T-helper 1 cell (primary cell): ENCODE measurements around the gene GNA12.

Experiments
- DNase-seq, 5 donors: peaks; one replicate each; pipeline ENCODE4 v3.0.0-alpha.2; 2012 to 2020

GNA12 gene

GRCh38 chr7:2834748-2835441, 9.2 kb downstream of the GNA12 start:
- DNase-seq = no peak

DNA sequence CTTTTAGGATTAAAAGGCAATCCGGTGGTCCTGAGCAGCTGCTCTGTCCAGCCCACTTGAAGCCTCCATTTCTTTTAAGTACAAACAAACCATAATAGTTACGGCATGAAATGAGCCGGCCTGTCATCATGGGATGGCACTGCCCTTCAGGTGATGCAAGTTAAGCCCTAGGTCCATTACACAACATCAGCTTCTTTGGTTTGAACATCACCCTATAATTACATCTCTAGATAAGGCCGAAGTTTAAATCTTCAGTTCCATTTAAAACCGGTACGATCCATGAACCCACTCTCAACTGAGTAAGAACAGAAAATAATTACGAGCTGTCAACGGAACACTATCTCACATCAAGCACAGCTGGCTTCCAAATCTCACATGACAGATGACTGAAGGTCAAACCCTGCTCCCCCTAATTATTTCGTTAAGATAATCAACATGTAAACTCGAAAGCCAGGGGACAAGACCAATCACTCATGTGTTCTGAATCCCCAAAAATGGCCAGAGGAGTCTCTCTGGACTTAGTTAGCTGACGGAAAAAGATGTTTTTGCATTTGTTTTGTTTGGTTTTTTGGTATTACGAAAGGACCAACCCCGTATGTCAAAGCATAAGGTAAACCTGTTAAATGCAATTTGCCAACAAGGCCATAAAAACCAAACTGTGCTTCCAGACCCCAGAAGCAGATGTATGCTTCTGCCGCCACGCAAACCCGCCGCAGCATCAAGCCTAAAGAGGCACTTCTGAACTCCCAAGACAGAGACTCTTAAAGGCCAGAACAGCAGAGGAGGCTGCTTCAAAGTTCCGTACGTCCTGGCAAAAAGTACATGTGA, 10.8 kb downstream of the GNA12 start:
- no peak for DNase-seq

GRCh38 chr7:2832461-2832860, 11.6 kb downstream of the GNA12 start:
- DNase-seq = no peak

DNA sequence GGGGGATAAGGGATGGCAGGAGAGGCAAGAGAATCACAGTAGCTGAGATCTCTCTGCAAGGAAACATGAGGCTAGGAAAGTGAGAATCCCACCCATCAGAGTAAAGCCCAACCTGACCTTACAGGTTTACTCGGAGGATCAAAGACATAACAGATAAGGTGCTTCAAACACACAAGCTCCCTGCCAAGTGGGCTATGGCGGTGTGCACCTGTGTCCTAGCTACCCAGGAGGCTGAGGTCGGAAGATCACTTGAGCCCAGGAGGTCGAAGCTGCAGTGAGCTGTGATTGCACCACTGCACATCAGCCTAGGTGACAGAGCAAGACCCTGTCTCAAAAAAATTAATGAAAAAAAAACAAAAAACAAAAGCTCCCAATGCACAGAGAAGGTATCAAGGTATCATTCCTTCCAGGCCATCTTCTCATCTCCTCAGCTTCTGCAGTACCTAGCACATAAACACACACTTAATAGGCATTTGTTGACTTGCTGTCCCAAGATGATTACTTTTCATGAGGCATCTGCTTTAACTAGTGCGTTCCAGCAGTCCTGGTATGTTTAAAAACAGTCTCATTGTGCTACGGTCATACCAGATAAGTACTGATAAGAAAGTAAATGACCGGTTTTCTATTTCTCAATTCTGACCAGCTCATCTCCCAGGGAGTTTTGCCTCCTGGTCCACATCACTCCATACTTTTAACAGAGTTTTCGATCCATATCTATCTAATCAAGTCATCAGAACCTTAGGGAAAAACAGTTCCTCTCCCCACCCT, 13.3 kb downstream of the GNA12 start:
- no peak for DNase-seq

- no peak for DNase-seq
Observed at GRCh38 chr7:2829040-2829439, 15.1 kb downstream of the GNA12 start.

- DNase-seq = no peak
Observed at GRCh38 chr7:2826771-2827170, 17.3 kb downstream of the GNA12 start.

DNA sequence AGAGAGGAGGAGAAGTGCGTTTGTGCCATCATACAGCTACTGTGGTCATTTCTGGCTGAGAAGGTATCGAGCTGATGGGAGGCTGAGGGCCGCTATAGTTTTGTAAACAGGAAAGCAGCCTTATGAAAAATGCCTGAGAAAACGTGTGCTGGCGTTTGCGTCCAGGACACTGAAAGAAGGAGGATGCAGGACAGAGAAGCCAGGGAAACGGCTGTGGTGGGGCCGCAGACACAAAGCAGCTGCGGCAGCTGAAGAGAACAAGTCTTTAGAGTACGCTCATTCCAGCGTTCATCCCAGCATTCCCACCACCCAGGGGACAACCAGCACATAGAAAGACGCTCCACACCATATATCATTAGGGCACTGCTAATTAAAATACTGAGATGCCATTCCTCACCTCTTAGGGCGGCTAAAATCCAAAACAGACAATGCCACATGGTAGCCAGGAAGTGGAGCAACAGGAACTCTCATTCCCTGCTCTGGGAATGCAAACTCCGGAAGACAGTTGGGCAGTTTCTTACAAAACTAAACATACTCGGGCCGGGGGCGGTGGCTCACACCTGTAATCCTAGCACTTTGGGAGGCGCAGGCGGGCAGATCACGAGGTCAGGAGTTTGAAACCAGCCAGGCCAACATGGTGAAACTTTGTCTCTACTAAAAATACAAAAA, 18.4 kb downstream of the GNA12 start:
- DNase-seq = no peak

- DNase-seq = no peak
Observed at GRCh38 chr7:2824678-2825461, 19.2 kb downstream of the GNA12 start.

GRCh38 chr7:2824026-2824677, 20.0 kb downstream of the GNA12 start:
- DNase-seq = no peak

DNA sequence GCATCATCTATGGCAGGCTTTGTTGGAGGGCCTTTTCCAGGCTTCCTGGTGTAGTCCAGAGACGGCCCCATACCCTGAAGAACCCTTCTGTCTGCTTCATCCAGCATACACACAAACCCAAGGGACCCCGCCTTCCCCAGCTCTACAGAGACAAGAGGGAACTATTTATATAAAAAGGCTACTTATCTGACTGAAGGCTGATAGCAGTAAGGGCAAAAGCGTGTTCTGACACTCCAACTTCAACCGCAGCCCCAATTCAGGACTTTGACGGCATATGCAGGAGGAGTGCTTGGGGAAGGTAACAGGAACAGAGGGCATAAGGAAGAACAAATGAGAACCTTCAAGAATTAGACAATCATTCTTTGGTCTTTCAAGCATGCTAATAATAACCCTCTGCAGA, 21.0 kb downstream of the GNA12 start:
- DNase-seq = no peak

DNA sequence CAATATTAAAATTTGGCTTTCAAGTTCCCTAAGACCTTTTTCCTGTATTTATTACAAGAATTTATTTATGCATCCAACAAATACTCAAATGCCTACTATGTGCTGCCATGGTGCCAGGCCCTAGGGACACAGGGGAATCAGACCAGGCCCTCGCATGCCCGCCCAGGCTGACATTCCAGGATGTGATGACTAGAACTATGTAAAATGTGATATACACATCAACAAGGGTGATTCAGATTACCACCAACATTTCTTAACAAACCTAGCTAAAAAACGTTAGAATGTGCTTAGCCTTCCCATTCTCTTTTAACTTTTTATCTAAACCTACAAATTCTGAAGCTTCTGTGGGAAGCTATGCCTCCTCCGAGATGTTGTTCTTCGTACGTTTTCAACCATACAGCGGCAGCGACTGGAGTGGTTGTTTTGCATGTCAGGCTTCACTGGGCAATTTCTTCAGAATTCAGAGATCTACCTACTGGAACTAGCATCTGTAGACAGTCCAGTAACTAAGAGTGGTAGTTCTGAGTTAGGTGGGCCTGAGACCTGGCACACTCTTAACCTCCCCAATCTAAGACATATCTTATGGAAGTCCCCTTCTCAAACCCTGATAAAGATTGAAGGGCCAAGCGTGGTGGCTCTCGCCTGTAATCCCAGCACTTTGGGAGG, 22.1 kb downstream of the GNA12 start:
- DNase-seq = no peak

- no peak for DNase-seq
Observed at GRCh38 chr7:2821161-2821841, 22.8 kb downstream of the GNA12 start.

- DNase-seq = no peak
Observed at GRCh38 chr7:2820508-2820934, 23.6 kb downstream of the GNA12 start.

GRCh38 chr7:2819954-2820397, 24.1 kb downstream of the GNA12 start:
- DNase-seq = no peak

DNA sequence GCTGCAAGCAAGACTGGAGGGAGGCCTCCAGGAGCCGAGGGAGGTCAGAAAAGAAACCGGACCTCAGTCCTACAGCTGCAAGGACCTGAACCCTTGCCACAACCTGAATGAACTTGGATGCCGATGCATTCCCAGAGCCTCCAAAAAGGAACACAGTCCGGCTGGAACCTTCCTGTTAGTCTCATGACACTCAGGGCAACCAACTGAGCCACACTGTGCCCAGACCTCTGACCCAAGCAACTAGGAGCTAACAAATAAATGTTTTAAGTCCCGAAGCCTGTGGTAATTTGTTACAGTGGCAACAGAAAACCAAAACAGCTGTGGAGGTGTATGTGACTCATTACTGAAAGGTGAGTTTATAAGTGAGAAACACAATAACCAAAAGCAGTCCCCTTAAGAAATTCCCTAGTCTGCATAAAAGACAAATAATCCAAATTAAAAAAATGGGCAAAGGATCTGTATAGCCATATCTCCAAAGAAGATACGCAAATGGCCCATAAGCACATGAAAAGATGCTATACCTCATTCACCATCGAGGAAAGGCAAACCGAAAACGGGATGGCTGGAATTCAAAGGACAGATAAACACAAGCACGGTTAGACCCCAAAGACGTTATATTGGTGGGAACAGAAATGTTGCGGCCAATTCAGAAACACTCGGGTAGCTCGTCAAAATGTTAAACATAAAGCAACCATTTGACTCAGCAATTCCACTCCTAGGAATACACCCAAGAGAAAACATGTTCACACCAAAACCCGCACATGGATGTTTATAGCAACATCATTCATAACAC, 24.8 kb downstream of the GNA12 start:
- DNase-seq = no peak

GRCh38 chr7:2818653-2819052, 25.5 kb downstream of the GNA12 start:
- no peak for DNase-seq

GRCh38 chr7:2818121-2818520, 26.0 kb downstream of the GNA12 start:
- no peak for DNase-seq

DNA sequence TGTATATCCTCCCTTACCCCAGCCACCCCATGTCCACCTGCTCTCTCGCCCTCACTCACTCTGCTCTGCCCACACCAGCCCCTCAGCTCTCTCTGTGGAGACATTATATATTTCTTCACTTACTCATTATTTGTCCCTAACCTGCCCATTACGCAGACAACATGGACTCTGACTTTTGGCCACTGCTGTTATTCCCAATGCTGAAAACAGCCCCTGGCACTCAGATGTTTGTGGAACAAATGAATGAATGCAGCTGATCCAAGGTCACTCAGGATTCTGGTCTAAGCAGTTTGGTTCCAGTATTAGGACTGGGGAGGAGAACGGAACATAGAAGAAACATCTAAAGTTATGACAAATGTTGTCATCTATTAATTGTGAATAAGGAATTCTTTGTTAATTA, 26.7 kb downstream of the GNA12 start:
- no peak for DNase-seq

DNA sequence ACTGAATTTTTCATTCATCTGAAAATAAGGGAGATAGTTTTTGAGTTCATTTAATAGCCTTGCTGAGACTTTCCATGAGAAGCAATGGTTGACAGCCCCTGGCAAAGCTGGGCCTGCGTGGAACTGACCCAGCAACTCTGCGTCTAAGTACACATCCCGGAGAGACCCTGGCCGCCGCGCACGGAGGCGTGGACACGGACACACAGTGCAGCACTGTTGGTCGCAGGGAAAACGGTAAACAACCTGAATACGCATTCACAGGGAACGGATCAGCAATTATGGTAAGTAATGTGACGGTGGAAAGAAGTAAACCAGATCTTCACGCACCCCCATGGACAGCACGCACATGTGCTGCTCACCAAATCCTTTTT, 28.2 kb downstream of the GNA12 start:
- DNase-seq = no peak
